ENCODE measurements around the gene PHYKPL. TPM values are rescaled to one million over a fixed set of nuclear protein-coding genes. Genes with fewer than 3 reads are reported as not detected.

Gene PHYKPL
- 25.4 and 27.4 TPM in 2 replicates for total RNA-seq

GRCh38 chr5:178232124-178232919, at the start of gene PHYKPL:
PHYKPL (minus strand) TSS chr5:178232802; CDS start chr5:178232550, 252 bp downstream.

DNA sequence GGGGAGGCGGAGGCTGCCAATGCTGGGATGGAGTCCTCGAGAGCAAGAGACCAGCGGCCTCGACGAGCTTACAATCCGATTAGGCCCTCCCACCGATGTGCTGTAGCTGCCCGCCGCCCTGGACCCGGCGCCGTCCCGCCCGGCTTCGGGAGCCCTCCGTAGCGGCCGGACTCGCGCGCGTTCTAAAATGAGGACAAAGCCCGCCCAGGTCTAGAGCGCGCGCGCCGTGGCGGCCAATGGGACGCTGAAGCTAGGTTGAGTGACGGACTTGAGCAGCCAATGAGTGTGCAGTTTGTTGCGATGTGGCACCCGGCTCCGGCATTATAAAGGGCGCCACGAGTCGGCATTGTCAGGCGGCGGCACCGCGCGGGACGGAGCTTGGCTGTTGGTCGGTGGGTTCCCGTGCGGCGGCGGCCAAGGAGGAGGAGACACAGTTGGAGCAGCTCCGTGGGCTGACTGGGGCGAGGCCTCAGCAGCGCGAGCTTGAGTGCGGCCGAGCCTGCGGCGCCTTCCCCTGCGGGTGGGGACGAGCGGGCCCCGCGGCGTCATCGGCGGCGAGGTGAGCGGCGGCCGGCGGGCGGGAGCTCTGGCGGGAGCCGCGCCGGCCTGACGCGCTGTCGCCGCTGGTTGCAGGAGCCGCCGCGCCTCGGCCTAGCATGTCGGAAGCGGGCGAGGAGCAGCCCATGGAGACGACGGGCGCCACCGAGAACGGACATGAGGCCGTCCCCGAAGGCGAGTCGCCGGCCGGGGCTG, 28.2 kb downstream of the PHYKPL start, which contains the start of gene HNRNPAB:
Gene HNRNPAB (plus strand): TSS at position 352 of the 753 bp plus-strand sequence. CDS start 305 bp downstream, at position 657.

DNA sequence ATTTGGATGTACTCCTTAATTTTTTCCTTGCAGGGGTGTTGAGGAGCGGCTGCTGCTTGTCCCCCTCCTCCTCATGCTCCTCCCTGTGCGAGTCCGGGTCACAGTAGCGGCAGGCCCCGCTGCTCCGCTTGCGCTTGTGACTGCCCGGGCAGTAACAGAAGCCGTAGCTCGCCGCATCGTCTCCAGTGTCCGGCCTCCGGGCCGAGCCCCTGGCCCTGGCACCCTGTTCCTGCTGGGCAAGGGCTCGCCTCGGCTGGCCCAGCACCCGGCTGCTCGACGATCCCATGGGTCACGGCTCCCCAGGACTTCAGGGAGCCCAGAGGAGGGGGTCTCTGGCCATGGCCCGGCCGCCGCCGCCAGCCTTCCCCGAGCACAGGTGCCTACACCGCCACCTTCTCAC, 45.6 kb downstream of the PHYKPL start, which contains the start of gene GMCL2:
Gene GMCL2 (minus strand): TSS at position 358 of the 400 bp plus-strand sequence. CDS start 72 bp downstream, at position 286.

Other genes starting within 250 kb of the PHYKPL start
- gene PROP1, start 236.6 kb downstream of the PHYKPL start, total RNA-seq: not detected in 2 replicates
- 0.68 and 1.5 TPM in 2 replicates for gene N4BP3, start 119.3 kb downstream of the PHYKPL start, total RNA-seq
- 25.6 and 28.8 TPM in 2 replicates for gene RMND5B, start 101.8 kb downstream of the PHYKPL start, total RNA-seq
- 88.4 and 114 TPM in 2 replicates for gene NHP2, start 78.9 kb downstream of the PHYKPL start, total RNA-seq
- gene GMCL2, start 45.4 kb downstream of the PHYKPL start, total RNA-seq: not detected in 2 replicates
- gene HNRNPAB, start 28.3 kb downstream of the PHYKPL start, total RNA-seq: 29.1 and 47.6 TPM in 2 replicates

All from aortic smooth muscle cell (primary cell).